Progenitor cell of endocrine pancreas (in vitro differentiated cells): ENCODE results near the gene KDM5A. TPM values are rescaled to one million over a fixed set of nuclear protein-coding genes. Genes with fewer than 3 reads are reported as not detected.

Source experiments
- DNase-seq: peaks from one replicate; pipeline ENCODE4 v3.0.0; 2021; ENCODE audit warnings: low spot score; ENCODE audit not compliant: unreplicated experiment
- H3K27ac Mint-ChIP-seq: 2 replicates; pipeline ENCODE4 v1.8.0; 2021; ENCODE audit warnings: mild to moderate bottlenecking, moderate library complexity, mixed read lengths
- H3K27me3 Mint-ChIP-seq: 2 replicates; pipeline ENCODE4 v1.8.0; 2021; ENCODE audit warnings: mixed read lengths
- H3K36me3 Mint-ChIP-seq: 2 replicates; pipeline ENCODE4 v1.8.0; 2022; ENCODE audit warnings: mixed read lengths; ENCODE audit not compliant: insufficient read depth
- H3K4me1 Mint-ChIP-seq: 2 replicates; pipeline ENCODE4 v1.8.0; 2021; ENCODE audit warnings: low read depth, mixed read lengths
- H3K4me3 Mint-ChIP-seq: 2 replicates; pipeline ENCODE4 v1.8.0; 2021; ENCODE audit warnings: low read depth, mild to moderate bottlenecking, moderate library complexity, mixed read lengths
- H3K9me3 Mint-ChIP-seq: 2 replicates; pipeline ENCODE4 v1.8.0; 2021; ENCODE audit warnings: low read depth, mixed read lengths
- CTCF ChIP-seq: fragments of 200-600 bp; sonication (generic); IDR thresholded peaks from one replicate; pipeline ENCODE4 v1.5.0; 2021; ENCODE audit warnings: antibody characterized with exemption, mild to moderate bottlenecking; ENCODE audit not compliant: unreplicated experiment
- total RNA-seq: library from RNA; stranded (reverse); gene quantifications from 2 replicates; pipeline ENCODE4 v1.2.1, GENCODE V29; 2021

Gene KDM5A
- total RNA-seq, 1 donor from 2014 or later = 137 TPM

GRCh38 chr12:234891-235415 is 154.2 kb downstream of the KDM5A start:
- H3K4me3 Mint-ChIP-seq = no peak overlapping the region
- peaks cover 3% of the 10 kb centered on the region for H3K27me3 Mint-ChIP-seq
- no peak for TF ChIP-seq CTCF
- no peak overlapping the region for H3K27ac Mint-ChIP-seq
- H3K36me3 Mint-ChIP-seq = peaks cover 3% of the 10 kb centered on the region
- H3K4me1 Mint-ChIP-seq = no peaks in the 10 kb centered on the region
- DNase-seq = no peak
- peaks cover 17% of the 10 kb centered on the region for H3K9me3 Mint-ChIP-seq

- peaks cover 2% of the 10 kb centered on the region for H3K4me1 Mint-ChIP-seq
- H3K27me3 Mint-ChIP-seq = peaks cover 6% of the 10 kb centered on the region
- H3K27ac Mint-ChIP-seq = no peak overlapping the region
- peaks cover 17% of the 10 kb centered on the region for H3K9me3 Mint-ChIP-seq
- H3K36me3 Mint-ChIP-seq = peaks cover 3% of the 10 kb centered on the region
- no peak overlapping the region for H3K4me3 Mint-ChIP-seq
- no peak for TF ChIP-seq CTCF
- no peak for DNase-seq
Observed at GRCh38 chr12:234019-234418, 155.1 kb downstream of the KDM5A start.

DNA sequence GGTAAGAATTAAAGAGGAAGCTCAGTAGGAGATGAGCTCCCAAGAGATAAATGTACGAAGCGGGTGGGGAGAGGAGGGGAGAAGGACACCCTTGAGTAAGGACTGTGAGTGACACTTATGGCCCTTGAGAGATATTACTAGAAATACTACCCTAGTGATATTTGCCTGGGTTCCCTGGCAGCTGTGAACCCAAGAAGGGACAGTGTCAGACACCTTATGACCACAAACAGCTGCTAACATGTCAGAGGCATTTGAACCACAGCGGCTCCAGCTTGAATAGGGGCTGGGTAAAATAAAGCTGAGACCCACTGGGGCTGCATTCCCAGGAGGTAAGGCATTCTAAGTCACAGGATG is 155.5 kb downstream of the KDM5A start:
- peaks cover 2% of the 10 kb centered on the region for H3K4me1 Mint-ChIP-seq
- no peak for DNase-seq
- H3K36me3 Mint-ChIP-seq = peaks cover 3% of the 10 kb centered on the region
- no peak overlapping the region for H3K4me3 Mint-ChIP-seq
- peaks cover 10% of the 10 kb centered on the region for H3K27me3 Mint-ChIP-seq
- H3K27ac Mint-ChIP-seq = no peak overlapping the region
- H3K9me3 Mint-ChIP-seq = peaks cover 17% of the 10 kb centered on the region
- no peak for TF ChIP-seq CTCF

DNA sequence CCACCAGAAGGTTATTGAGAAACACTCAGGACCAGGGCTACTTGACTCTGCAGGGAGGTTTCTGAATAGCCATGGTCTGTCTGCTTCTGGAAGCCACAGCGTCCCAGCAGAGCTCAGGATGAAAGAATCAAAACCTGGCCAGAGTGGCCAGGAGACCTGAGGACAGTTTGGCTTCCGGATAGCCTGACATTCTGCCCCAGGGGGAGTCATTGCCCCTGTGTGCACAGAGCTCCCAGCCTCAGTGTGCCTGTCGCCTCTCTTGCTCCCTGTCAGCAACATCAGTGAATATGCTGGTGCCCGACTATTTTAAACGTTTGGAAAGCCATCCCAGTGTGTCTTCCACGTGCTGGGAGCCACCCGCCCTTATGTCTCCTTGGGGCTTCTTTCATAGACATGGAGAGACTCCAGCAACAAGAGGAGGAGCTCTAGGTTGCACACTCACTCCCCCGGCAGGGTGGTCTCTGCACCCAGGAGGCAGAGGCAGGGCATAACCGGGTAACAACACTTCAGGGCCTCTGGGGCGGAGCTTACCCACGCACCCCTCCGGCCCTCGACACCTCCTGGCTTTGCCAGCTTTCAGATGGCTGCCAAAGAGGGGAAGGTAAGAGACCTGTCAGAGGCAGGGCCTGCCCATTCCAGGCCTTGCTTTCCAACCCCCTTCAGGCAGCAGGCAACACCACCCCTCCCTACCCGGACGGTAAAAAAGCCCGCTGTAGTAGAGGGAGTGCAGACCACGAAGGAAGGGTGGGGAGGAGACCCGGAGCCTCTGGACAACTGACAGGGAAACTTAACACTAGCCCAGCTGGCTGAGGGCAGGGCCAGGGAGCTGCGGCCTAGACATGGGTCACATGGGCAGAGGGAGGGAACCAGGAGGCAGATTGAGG is 156.1 kb downstream of the KDM5A start:
- Mint-ChIP-seq H3K27ac (no peak overlapping the region), H3K36me3 (peaks cover 3% of the 10 kb centered on the region), H3K9me3 (peaks cover 17% of the 10 kb centered on the region), H3K4me3 (no peak overlapping the region), H3K4me1 (peaks cover 2% of the 10 kb centered on the region), H3K27me3 (peaks cover 15% of the 10 kb centered on the region)
- no peak for DNase-seq
- TF ChIP-seq CTCF = no peak

GRCh38 chr12:230925-231671 is 158.0 kb downstream of the KDM5A start:
- no peak for TF ChIP-seq CTCF

More at GRCh38 chr12:230925-231671, 158.0 kb downstream of the KDM5A start:
- no peak for DNase-seq
- Mint-ChIP-seq H3K27ac (no peak overlapping the region), H3K27me3 (peaks cover 23% of the 10 kb centered on the region), H3K9me3 (peaks cover 12% of the 10 kb centered on the region), H3K36me3 (peaks cover 2% of the 10 kb centered on the region), H3K4me3 (no peak overlapping the region), H3K4me1 (peaks cover 2% of the 10 kb centered on the region)

Other genes with a start within 250 kb of the KDM5A start
- 3.1 and 4.7 TPM in 2 replicates for gene SLC6A12, start 175.2 kb downstream of the KDM5A start, total RNA-seq
- 0.60 and 0.98 TPM in 2 replicates for gene SLC6A13, start 126.5 kb downstream of the KDM5A start, total RNA-seq
- 33.4 and 38.8 TPM in 2 replicates for gene CCDC77, start 12.3 kb upstream of the KDM5A start, total RNA-seq
- 58.3 and 67.0 TPM in 2 replicates for gene B4GALNT3, start 70.6 kb upstream of the KDM5A start, total RNA-seq